ENCODE results near the gene SHH.

DNA sequence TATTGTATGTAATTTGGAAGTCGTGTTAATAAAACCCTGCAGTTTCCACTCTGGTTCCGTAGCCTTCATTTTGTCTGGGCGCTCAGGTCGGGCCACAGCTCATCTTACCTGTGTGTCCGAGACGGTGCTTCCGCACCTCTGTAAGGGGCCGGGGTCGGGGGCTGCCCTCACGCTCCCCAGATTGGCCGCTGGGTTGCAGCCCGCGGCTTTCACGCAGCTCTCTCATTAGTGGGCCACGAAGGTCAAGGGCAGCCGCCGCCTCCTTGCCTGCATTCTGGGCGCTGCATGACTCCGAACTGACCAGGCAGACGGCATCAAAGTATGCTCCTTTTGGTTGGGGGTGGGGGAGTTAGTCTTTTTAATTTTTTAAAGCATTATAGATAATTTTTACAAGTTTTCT lies 30.8 kb downstream of the SHH start:
- TF ChIP-seq, protein P1, sequence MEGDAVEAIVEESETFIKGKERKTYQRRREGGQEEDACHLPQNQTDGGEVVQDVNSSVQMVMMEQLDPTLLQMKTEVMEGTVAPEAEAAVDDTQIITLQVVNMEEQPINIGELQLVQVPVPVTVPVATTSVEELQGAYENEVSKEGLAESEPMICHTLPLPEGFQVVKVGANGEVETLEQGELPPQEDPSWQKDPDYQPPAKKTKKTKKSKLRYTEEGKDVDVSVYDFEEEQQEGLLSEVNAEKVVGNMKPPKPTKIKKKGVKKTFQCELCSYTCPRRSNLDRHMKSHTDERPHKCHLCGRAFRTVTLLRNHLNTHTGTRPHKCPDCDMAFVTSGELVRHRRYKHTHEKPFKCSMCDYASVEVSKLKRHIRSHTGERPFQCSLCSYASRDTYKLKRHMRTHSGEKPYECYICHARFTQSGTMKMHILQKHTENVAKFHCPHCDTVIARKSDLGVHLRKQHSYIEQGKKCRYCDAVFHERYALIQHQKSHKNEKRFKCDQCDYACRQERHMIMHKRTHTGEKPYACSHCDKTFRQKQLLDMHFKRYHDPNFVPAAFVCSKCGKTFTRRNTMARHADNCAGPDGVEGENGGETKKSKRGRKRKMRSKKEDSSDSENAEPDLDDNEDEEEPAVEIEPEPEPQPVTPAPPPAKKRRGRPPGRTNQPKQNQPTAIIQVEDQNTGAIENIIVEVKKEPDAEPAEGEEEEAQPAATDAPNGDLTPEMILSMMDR (IDR thresholded peaks at IDR 0.05), result no peak
- TF ChIP-seq POLR2A (IDR thresholded peaks at IDR 0.05) (no peak), POLR2AphosphoS5 (IDR thresholded peaks at IDR 0.05; ENCODE audit: insufficient read depth in 1 of 2, low read depth in 1 of 2) (no peak)

Measured in vagina (tissue), 2 donors.